Thyroid gland (tissue), 4 donors: ENCODE measurements around the gene SLC8A2.

Experiments used
- CTCF ChIP-seq, 6 experiments: fragments of 200-600 bp in 3 of 6; fragments of 450-650 bp in 3 of 6; sonication (generic) in 3 of 6; IDR thresholded peaks; one replicate each; pipeline ENCODE4 v1.5.1; 2016 to 2019; ENCODE audit warnings: antibody characterized with exemption in 6 of 6, mild to moderate bottlenecking in 2 of 6, inconsistent platforms in 1 of 6, moderate library complexity in 1 of 6
- POLR2A ChIP-seq, 2 donors: fragments of 450-650 bp; IDR thresholded peaks; one replicate each; pipeline ENCODE4 v1.6.1; 2017; ENCODE audit warnings: antibody characterized with exemption in 2 of 2, mild to moderate bottlenecking in 2 of 2, moderate library complexity in 1 of 2

DNA sequence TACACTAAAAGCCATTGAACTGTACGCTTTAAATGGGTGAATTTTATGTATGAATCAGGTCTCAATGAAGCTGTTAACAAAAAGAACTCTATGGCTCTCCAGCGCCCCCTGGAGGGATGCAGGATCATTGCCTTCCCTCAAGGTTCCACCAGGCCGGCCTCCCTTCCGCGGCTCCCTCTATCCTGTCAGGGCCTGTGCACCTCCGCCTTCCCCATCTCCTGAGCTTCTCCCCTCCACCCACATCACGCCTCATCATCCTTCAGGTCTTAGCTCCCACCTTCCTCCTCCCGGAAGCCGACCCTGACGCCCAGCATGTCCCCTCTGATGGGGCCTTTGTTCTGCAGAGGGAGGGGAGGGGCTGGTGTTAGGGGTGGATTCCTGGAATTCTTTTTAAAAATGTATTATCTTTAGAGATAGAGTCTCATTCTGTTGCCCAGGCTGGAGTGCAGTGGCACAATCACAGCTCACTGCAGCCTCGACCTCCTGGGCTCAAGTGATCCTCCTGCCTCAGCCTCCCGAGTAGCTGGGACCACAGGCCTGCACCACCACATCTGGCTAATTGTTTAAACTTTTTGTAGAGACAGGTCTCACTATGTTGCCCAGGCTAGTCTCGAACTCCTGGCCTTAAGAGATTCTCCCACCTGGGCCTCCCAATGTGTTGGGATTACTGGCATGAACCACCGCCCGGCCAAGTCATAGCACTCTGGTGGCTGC, 80.0 kb downstream of the SLC8A2 start:
- no peak for TF ChIP-seq POLR2A (IDR thresholded peaks at IDR 0.05)
- TF ChIP-seq CTCF (IDR thresholded peaks at IDR 0.05), result peak; percentile 39 to 87 (median 76)
